Prostate gland (tissue), 2 donors: ENCODE measurements around the gene ADARB2. TPM values are rescaled to one million over a fixed set of nuclear protein-coding genes. Genes with fewer than 3 reads are reported as not detected.

ENCODE experiments used
- DNase-seq: peaks from one replicate; pipeline ENCODE4 v3.0.0-alpha.2; 2019; ENCODE audit warnings: low spot score
- H3K27ac ChIP-seq, 2 donors: fragments of 200-600 bp; sonication (generic); 2 replicates each; pipeline ENCODE4 v1.5.1; 2017 to 2019
- H3K27me3 ChIP-seq: fragments of 200-600 bp; sonication (generic); replicated peaks from 2 replicates; pipeline ENCODE4 v1.5.1; 2019; ENCODE audit not compliant: insufficient read depth
- H3K36me3 ChIP-seq, 2 donors: fragments of 200-600 bp; sonication (generic); 1 replicate in 1 of 2; 2 replicates in 1 of 2; pipeline versions ENCODE4 v1.5.1 to v1.8.1; 2017 to 2019
- H3K4me1 ChIP-seq: fragments of 200-600 bp; sonication (generic); replicated peaks from 2 replicates; pipeline ENCODE4 v1.5.1; 2019
- H3K4me3 ChIP-seq, 2 donors: fragments of 200-600 bp; sonication (generic); 2 replicates each; pipeline ENCODE4 v1.5.1; 2017 to 2019
- H3K9me3 ChIP-seq: fragments of 200-600 bp; sonication (generic); 2 replicates; pipeline ENCODE4 v1.5.1; 2017
- CTCF ChIP-seq, 4 experiments: fragments of 200-600 bp in 2 of 4; fragments of 450-650 bp in 2 of 4; sonication (generic) in 2 of 4; IDR thresholded peaks; 1 replicate in 3 of 4; 2 replicates in 1 of 4; pipeline ENCODE4 v1.5.1; 2016 to 2019; ENCODE audit warnings: antibody characterized with exemption in 4 of 4, mild to moderate bottlenecking in 2 of 4, moderate library complexity in 2 of 4
- POLR2A ChIP-seq: fragments of 450-650 bp; IDR thresholded peaks from one replicate; pipeline ENCODE4 v1.6.1; 2016; ENCODE audit warnings: antibody characterized with exemption, mild to moderate bottlenecking
- POLR2AphosphoS5 ChIP-seq: sonication (generic); formaldehyde crosslinking; IDR thresholded peaks from one replicate; pipeline ENCODE4 v1.6.1; 2017; ENCODE audit warnings: antibody characterized with exemption
- WGBS: methylation state at CpG from one replicate; pipeline ENCODE4 v1.1.5; 2018; 5-methylcytosine and 5-hydroxymethylcytosine counted together
- intact Hi-C: fragments of 100-400 bp; cut with DNase I; formaldehyde crosslinking; loops from one replicate; pipeline ENCODE4 v1.14.2; 2022
- total RNA-seq, 2 donors: library from RNA; depleted of rRNA; stranded (reverse); fragments of >200 nt; gene quantifications; one replicate each; pipeline ENCODE4 v1.1.0, GENCODE V29; 2016

Gene ADARB2
- total RNA-seq, 2 donors from 2014 or later, result 0.36 to 10.5 TPM

GRCh38 chr10:1601406-1601805 lies 135.9 kb downstream of the ADARB2 start:
- H3K4me1 ChIP-seq, result no peaks in the 10 kb centered on the region
- no peaks in the 10 kb centered on the region for H3K9me3 ChIP-seq
- 10% methylated on average over 10 of the region's 10 CpGs for WGBS
- DNase-seq, result peak; percentile 29
- TF ChIP-seq CTCF (IDR thresholded peaks at IDR 0.05) (no peak), POLR2A (no peak), POLR2AphosphoS5 (no peak)
- no peak overlapping the region for H3K4me3 ChIP-seq
- no peaks in the 10 kb centered on the region for H3K27me3 ChIP-seq
- H3K36me3 ChIP-seq, result no peaks in the 10 kb centered on the region
- intact Hi-C loops, result no loop called here
- peak overlapping the region in 1 of 2 donors; percentile 28 for H3K27ac ChIP-seq

GRCh38 chr10:1600861-1601260 lies 136.5 kb downstream of the ADARB2 start:
- WGBS, result 24% methylated on average over 9 of the region's 9 CpGs
- intact Hi-C loops, result no loop called here

GRCh38 chr10:1598393-1599153 lies 138.8 kb downstream of the ADARB2 start:
- no peak for TF ChIP-seq POLR2A
- no peak for TF ChIP-seq CTCF (IDR thresholded peaks at IDR 0.05)
- no peak for TF ChIP-seq POLR2AphosphoS5
- intact Hi-C loops, result no loop called here
- Histone ChIP-seq H3K4me3 (no peak overlapping the region), H3K27me3 (no peaks in the 10 kb centered on the region), H3K4me1 (no peaks in the 10 kb centered on the region), H3K27ac (no peak overlapping the region), H3K36me3 (no peaks in the 10 kb centered on the region), H3K9me3 (no peaks in the 10 kb centered on the region)
- no peak for DNase-seq
- WGBS, result 94% methylated on average over 20 of the region's 20 CpGs

More at GRCh38 chr10:1600861-1601260, 136.5 kb downstream of the ADARB2 start:
- H3K27me3 ChIP-seq, result no peaks in the 10 kb centered on the region
- no peaks in the 10 kb centered on the region for H3K4me1 ChIP-seq
- H3K36me3 ChIP-seq, result no peaks in the 10 kb centered on the region
- DNase-seq, result peak; percentile 74
- no peak overlapping the region for H3K4me3 ChIP-seq
- no peaks in the 10 kb centered on the region for H3K9me3 ChIP-seq
- TF ChIP-seq CTCF (IDR thresholded peaks at IDR 0.05), result no peak
- TF ChIP-seq POLR2A, result no peak
- TF ChIP-seq POLR2AphosphoS5, result peak; percentile 17
- peak overlapping the region in 1 of 2 donors; percentile 28 for H3K27ac ChIP-seq

- Histone ChIP-seq H3K9me3 (no peaks in the 10 kb centered on the region), H3K27ac (no peak overlapping the region), H3K27me3 (no peaks in the 10 kb centered on the region), H3K4me1 (no peaks in the 10 kb centered on the region), H3K4me3 (no peak overlapping the region), H3K36me3 (no peaks in the 10 kb centered on the region)
- intact Hi-C loops, result no loop called here
- TF ChIP-seq CTCF (IDR thresholded peaks at IDR 0.05), result no peak
- no peak for TF ChIP-seq POLR2A
- TF ChIP-seq POLR2AphosphoS5, result no peak
- WGBS, result 79% methylated on average over 1 of the region's 1 CpG
- no peak for DNase-seq
Measured at GRCh38 chr10:1597370-1598146, 139.8 kb downstream of the ADARB2 start.
